Neural cell (in vitro differentiated cells): Measurements from ENCODE around the gene GPR65. TPM values are rescaled to one million over a fixed set of nuclear protein-coding genes. Genes with fewer than 3 reads are reported as not detected.

ENCODE experiments used
- H2AFZ ChIP-seq: fragments of 200-600, 300-800 bp; sonication (generic), shearing (Covaris generic); 2 replicates; pipeline ENCODE4 v1.6.0; 2014; ENCODE audit warnings: low read depth, mild to moderate bottlenecking, antibody characterized with exemption, low read length, moderate library complexity
- H3F3A ChIP-seq: fragments of 200-600 bp; shearing (Covaris generic); 2 replicates; pipeline ENCODE4 v1.6.1; 2016; ENCODE audit warnings: mild to moderate bottlenecking, moderate library complexity, mixed read lengths, antibody characterized with exemption, low read length; ENCODE audit not compliant: insufficient read depth, poor library complexity, severe bottlenecking
- H3K27ac ChIP-seq: fragments of 200-600, 300-800 bp; sonication (generic), shearing (Covaris generic); 2 replicates; pipeline ENCODE4 v1.5.1; 2014; ENCODE audit warnings: mild to moderate bottlenecking, low read length, moderate library complexity
- H3K27me3 ChIP-seq: fragments of 300-800, 200-600 bp; sonication (generic), shearing (Covaris generic); 2 replicates; pipeline ENCODE4 v1.6.0; 2014; ENCODE audit warnings: mild to moderate bottlenecking, low read depth, low read length, moderate library complexity; ENCODE audit not compliant: insufficient read depth
- H3K36me3 ChIP-seq: fragments of 300-800, 200-600 bp; sonication (generic), shearing (Covaris generic); 2 replicates; pipeline ENCODE4 v1.5.1; 2014; ENCODE audit warnings: mild to moderate bottlenecking, antibody characterized with exemption, low read length, moderate library complexity; ENCODE audit not compliant: insufficient read depth
- H3K4me2 ChIP-seq: fragments of 300-800, 200-600 bp; sonication (generic), shearing (Covaris generic); 2 replicates; pipeline ENCODE4 v1.6.0; 2014; ENCODE audit warnings: mild to moderate bottlenecking, low read length
- H3K4me3 ChIP-seq: fragments of 300-800, 200-600 bp; sonication (generic), shearing (Covaris generic); 2 replicates; pipeline ENCODE4 v1.5.1; 2014; ENCODE audit warnings: mild to moderate bottlenecking, low read length, moderate library complexity
- H3K79me2 ChIP-seq: fragments of 200-600 bp; shearing (Covaris generic); replicated peaks from 2 replicates; pipeline ENCODE4 v1.6.0; 2014; ENCODE audit warnings: mild to moderate bottlenecking, low read length, moderate library complexity; ENCODE audit not compliant: insufficient read depth
- H3K9ac ChIP-seq: fragments of 300-800, 200-600 bp; sonication (generic), shearing (Covaris generic); 2 replicates; pipeline ENCODE4 v1.6.1; 2016; ENCODE audit warnings: mild to moderate bottlenecking, low read length, mixed read lengths
- H3K9me2 ChIP-seq: fragments of 200-600 bp; shearing (Covaris generic); 2 replicates; pipeline ENCODE4 v1.6.1; 2016; ENCODE audit warnings: mild to moderate bottlenecking, low read length, mixed read lengths; ENCODE audit not compliant: insufficient read depth
- H3K9me3 ChIP-seq: fragments of 200-600, 300-800 bp; sonication (generic), shearing (Covaris generic); 2 replicates; pipeline ENCODE4 v1.6.1; 2016; ENCODE audit warnings: mild to moderate bottlenecking, mixed run types, low read length, moderate library complexity, mixed read lengths
- H4K20me1 ChIP-seq: fragments of 200-600 bp; shearing (Covaris generic); 2 replicates; pipeline ENCODE4 v1.6.1; 2016; ENCODE audit warnings: mild to moderate bottlenecking, mixed run types; ENCODE audit not compliant: insufficient read depth
- CTCF ChIP-seq: fragments of 450-650 bp; IDR thresholded peaks from 2 replicates; pipeline ENCODE4 v1.5.1; 2014; ENCODE audit warnings: antibody characterized with exemption, mild to moderate bottlenecking, moderate library complexity; ENCODE audit not compliant: poor library complexity, severe bottlenecking
- EP300 ChIP-seq: fragments of 450-650 bp; conservative IDR thresholded peaks from 2 replicates; pipeline ENCODE4 v1.6.1; 2014; ENCODE audit warnings: antibody characterized with exemption, mild to moderate bottlenecking, moderate library complexity; ENCODE audit not compliant: poor library complexity, severe bottlenecking
- EZH2 ChIP-seq: fragments of 200-600, 300-800 bp; shearing (Covaris generic), sonication (generic); IDR thresholded peaks from 2 replicates; pipeline ENCODE4 v1.6.1; 2014; ENCODE audit warnings: antibody characterized with exemption, low read length, borderline replicate concordance, mild to moderate bottlenecking; ENCODE audit not compliant: insufficient read depth, poor library complexity, severe bottlenecking
- MXI1 ChIP-seq: fragments of 450-650 bp; conservative IDR thresholded peaks from 2 replicates; pipeline ENCODE4 v1.6.1; 2014; ENCODE audit warnings: antibody characterized with exemption, mild to moderate bottlenecking; ENCODE audit not compliant: poor library complexity, severe bottlenecking
- POLR2AphosphoS5 ChIP-seq: IDR thresholded peaks from 2 replicates; pipeline ENCODE4 v1.6.1; 2012
- RAD21 ChIP-seq: fragments of 450-650 bp; conservative IDR thresholded peaks from 2 replicates; pipeline ENCODE4 v1.6.1; 2014; ENCODE audit warnings: antibody characterized with exemption, mild to moderate bottlenecking, moderate library complexity
- SMC3 ChIP-seq: fragments of 450-650 bp; conservative IDR thresholded peaks from 2 replicates; pipeline ENCODE4 v1.6.1; 2014; ENCODE audit warnings: antibody characterized with exemption, mild to moderate bottlenecking, moderate library complexity; ENCODE audit not compliant: poor library complexity
- TAF1 ChIP-seq: IDR thresholded peaks from 2 replicates; pipeline ENCODE4 v1.6.1; 2012; ENCODE audit warnings: low read depth
- polyA plus RNA-seq: library from polyadenylated mRNA; depleted of rRNA; stranded (reverse); fragments of >200 nt; gene quantifications from 2 replicates; pipeline ENCODE4 v1.2.3, GENCODE V29; 2014
- TF ChIP-seq, protein P1 (sequence below): IDR thresholded peaks from 2 replicates; pipeline ENCODE4 v1.6.1; 2012; ENCODE audit warnings: borderline replicate concordance

The GPR65 gene
- polyA plus RNA-seq, 1 donor from 2014 or later: not detected

DNA sequence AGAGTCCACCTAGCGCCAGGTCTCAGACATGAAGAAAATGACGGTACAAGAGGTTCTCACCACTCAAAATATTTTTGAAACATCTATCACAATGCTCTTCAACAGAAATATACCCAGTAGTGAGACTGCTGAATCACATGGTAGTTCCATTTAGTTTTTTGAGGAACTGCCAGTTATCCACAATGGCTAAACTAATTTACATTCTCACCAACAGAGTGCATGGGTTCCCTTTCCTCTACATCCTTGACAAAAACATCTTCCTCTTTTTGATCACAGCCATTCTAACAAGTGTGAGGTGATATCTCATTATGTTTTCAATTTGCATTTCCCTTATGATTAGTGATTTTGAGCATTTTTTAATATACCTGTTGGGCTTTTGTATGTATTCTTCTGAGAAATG, 5.7 kb upstream of the GPR65 start:
- no peaks in the 10 kb centered on the region for H3K79me2 ChIP-seq
- H3F3A ChIP-seq: no peaks in the 10 kb centered on the region
- H3K9ac ChIP-seq: no peak overlapping the region
- no peak overlapping the region for H3K27ac ChIP-seq
- no peaks in the 10 kb centered on the region for H3K9me3 ChIP-seq
- no peak overlapping the region for H2AFZ ChIP-seq
- no peak overlapping the region for H3K4me2 ChIP-seq
- H3K4me3 ChIP-seq: no peak overlapping the region
- no peaks in the 10 kb centered on the region for H4K20me1 ChIP-seq
- TF ChIP-seq POLR2AphosphoS5 (no peak), SMC3 (no peak), TAF1 (no peak), EP300 (no peak), EZH2 (no peak), CTCF (no peak), MXI1 (no peak), RAD21 (no peak)
- TF ChIP-seq, protein P1, sequence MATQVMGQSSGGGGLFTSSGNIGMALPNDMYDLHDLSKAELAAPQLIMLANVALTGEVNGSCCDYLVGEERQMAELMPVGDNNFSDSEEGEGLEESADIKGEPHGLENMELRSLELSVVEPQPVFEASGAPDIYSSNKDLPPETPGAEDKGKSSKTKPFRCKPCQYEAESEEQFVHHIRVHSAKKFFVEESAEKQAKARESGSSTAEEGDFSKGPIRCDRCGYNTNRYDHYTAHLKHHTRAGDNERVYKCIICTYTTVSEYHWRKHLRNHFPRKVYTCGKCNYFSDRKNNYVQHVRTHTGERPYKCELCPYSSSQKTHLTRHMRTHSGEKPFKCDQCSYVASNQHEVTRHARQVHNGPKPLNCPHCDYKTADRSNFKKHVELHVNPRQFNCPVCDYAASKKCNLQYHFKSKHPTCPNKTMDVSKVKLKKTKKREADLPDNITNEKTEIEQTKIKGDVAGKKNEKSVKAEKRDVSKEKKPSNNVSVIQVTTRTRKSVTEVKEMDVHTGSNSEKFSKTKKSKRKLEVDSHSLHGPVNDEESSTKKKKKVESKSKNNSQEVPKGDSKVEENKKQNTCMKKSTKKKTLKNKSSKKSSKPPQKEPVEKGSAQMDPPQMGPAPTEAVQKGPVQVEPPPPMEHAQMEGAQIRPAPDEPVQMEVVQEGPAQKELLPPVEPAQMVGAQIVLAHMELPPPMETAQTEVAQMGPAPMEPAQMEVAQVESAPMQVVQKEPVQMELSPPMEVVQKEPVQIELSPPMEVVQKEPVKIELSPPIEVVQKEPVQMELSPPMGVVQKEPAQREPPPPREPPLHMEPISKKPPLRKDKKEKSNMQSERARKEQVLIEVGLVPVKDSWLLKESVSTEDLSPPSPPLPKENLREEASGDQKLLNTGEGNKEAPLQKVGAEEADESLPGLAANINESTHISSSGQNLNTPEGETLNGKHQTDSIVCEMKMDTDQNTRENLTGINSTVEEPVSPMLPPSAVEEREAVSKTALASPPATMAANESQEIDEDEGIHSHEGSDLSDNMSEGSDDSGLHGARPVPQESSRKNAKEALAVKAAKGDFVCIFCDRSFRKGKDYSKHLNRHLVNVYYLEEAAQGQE: no peak
- no peaks in the 10 kb centered on the region for H3K9me2 ChIP-seq
- H3K36me3 ChIP-seq: no peaks in the 10 kb centered on the region
- H3K27me3 ChIP-seq: no peaks in the 10 kb centered on the region

- Histone ChIP-seq H3K79me2 (no peaks in the 10 kb centered on the region), H3K4me2 (no peak overlapping the region), H3K9me2 (no peaks in the 10 kb centered on the region), H3K4me3 (no peak overlapping the region), H3K36me3 (no peaks in the 10 kb centered on the region), H3K27ac (no peak overlapping the region), H3K27me3 (no peaks in the 10 kb centered on the region), H2AFZ (no peak overlapping the region), H4K20me1 (no peaks in the 10 kb centered on the region), H3K9ac (no peak overlapping the region), H3F3A (no peaks in the 10 kb centered on the region), H3K9me3 (no peaks in the 10 kb centered on the region)
- TF ChIP-seq CTCF (no peak), RAD21 (no peak), SMC3 (no peak)
- TF ChIP-seq, protein P1: no peak
Observed at GRCh38 chr14:88002421-88003075, 2.4 kb upstream of the GPR65 start.
